Activated CD4-positive, alpha-beta T cell treated with anti-CD3 and anti-CD28 coated beads, Interleukin-2, Interleukin-4, amounts not matched to agents 100 ng/mL and 50 ng/mL, durations not matched to agents 16 hours and 8 hours (primary cell): ENCODE results near the gene C2CD4C.
"Not testable (repeated sequence)": the region's sequence is repeated elsewhere in the genome, so short reads cannot be mapped to it uniquely, and the experiment has no call there.

Experiments
- DNase-seq: peaks from one replicate; pipeline ENCODE4 v3.0.0-alpha.2; 2020; ENCODE audit warnings: low spot score

C2CD4C gene

GRCh38 chr19:364496-365287, 44.3 kb downstream of the C2CD4C start:
- no peak for DNase-seq

- DNase-seq = no peak
Measured at GRCh38 chr19:362683-363082, 46.3 kb downstream of the C2CD4C start.

GRCh38 chr19:362154-362553, 46.8 kb downstream of the C2CD4C start:
- no peak for DNase-seq

- no peak for DNase-seq
Measured at GRCh38 chr19:359653-359925, 49.4 kb downstream of the C2CD4C start.

- DNase-seq = not testable (repeated sequence)
Measured at GRCh38 chr19:355536-355935, 53.4 kb downstream of the C2CD4C start.
